TTC549 (cell line): ENCODE results near the gene LINC01488.

Source experiments
- FAIRE-seq: peaks from 2 replicates; lab custom pipeline; 2012; peaks lifted over from hg19 to GRCh38; lab: Jason Lieb, UNC

The LINC01488 gene

GRCh38 chr11:69493931-69494821 is 12.7 kb downstream of the LINC01488 start:
- no peak for FAIRE-seq

- no peak for FAIRE-seq
Observed at GRCh38 chr11:69494851-69495250, 13.4 kb downstream of the LINC01488 start.

- no peak for FAIRE-seq
Observed at GRCh38 chr11:69495441-69496201, 14.2 kb downstream of the LINC01488 start.

DNA sequence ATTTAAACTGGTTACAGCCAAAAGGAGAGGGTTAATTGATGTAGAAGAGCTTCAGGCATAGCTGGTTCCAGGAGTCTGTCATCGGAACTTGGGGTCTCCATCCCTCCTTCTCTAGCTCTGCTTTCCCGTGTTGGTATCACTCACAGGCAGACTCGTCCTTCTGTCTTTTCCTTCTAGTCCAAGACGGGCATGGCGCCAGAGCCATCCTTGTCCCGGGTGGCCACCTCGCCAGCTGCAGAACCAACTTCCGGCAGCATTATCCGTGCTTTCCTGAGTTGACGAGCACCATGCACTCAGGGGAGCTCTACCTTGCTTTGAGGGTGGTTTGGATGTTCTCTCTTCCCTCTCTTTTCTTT is 14.7 kb downstream of the LINC01488 start:
- no peak for FAIRE-seq

GRCh38 chr11:69496631-69497220 is 15.3 kb downstream of the LINC01488 start:
- no peak for FAIRE-seq

GRCh38 chr11:69497221-69497787 is 15.8 kb downstream of the LINC01488 start:
- no peak for FAIRE-seq

- FAIRE-seq: no peak
Observed at GRCh38 chr11:69498614-69499175, 17.2 kb downstream of the LINC01488 start.

- no peak for FAIRE-seq
Observed at GRCh38 chr11:69499186-69499917, 17.9 kb downstream of the LINC01488 start.

GRCh38 chr11:69499918-69500284 is 18.4 kb downstream of the LINC01488 start:
- no peak for FAIRE-seq

DNA sequence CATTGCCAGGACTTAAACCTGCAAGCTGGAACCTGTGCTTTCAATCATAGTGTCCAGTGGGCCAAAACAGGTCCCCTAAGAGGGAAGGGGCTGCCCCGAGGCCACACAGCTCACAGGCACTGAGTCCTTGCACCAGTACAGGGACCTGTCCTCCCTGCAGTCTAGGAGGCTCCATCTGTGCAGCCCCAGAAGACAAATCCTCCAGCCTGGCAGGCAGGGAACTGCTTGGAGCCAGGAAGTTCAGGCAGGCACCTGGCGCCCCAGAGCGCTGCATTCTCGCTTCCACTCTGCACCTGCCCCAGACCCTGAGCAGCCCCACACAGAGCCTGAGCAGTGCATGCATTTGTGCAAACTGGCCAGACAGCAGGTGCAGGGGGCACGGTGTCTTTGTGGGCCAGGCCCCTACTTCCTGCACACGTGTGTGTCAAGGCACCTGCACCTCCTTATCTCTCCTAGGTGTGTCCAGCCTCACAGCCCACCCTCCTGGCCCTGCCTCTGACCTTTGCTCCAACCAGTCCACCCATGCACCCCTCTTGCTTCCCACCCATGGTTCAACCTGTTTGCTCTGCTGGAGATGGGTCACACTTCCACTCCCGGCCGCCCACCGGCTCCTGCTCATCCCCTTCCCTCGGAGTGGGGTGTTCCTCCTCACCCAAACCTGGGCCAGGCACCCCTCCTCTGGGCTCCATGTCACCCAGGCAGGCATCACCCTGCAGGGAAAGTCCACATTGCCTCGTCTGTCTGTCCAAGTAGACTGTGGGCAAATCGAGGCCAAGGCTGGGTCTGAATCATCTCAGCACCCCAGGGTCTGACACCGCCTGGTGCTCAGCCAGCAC is 19.0 kb downstream of the LINC01488 start:
- no peak for FAIRE-seq

- no peak for FAIRE-seq
Observed at GRCh38 chr11:69501121-69501489, 19.6 kb downstream of the LINC01488 start.

DNA sequence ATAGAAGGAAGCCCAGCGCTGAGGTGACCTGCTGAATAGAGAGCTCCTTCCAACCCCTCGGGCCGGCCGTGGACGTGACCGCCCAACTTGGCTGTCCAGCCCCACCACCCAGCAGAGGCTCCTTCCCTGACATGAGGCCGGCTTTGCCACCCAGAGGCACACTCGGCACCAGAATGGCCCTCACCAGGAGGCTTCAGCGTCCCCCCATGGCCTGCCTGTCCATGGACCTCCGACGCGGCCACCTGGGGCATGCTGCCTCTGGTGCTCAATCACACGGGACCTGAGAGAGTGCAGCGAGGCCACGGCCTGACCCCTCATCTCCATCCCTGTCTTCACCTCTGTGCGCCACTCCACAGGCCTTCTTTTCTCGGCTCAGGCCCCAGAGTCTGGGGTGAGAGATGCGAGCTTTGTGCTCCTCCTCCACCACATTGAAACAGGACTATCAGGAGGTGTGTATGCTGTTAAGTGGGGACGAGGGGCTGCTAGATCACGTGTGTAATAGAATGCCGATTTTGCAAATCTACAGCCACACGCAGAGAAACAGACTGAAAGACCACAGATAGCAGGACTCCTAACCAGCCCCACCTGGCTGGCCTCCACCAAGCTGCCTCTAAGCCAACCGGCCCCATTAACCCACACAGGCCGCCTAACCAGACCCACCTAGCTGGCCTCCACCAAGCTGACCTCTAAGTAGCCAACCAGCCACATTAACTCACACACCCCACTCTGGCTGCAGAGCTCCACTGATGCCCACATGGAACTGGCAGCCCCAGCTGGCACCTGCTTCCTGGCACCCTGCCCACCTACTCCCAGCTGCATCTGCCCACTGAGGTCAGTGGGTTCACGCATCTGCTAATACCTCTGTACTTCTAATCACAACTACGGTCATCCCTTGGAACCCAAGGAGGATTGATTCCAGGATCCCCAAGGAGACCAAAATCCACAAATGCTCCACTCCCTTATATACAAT is 20.7 kb downstream of the LINC01488 start:
- no peak for FAIRE-seq

DNA sequence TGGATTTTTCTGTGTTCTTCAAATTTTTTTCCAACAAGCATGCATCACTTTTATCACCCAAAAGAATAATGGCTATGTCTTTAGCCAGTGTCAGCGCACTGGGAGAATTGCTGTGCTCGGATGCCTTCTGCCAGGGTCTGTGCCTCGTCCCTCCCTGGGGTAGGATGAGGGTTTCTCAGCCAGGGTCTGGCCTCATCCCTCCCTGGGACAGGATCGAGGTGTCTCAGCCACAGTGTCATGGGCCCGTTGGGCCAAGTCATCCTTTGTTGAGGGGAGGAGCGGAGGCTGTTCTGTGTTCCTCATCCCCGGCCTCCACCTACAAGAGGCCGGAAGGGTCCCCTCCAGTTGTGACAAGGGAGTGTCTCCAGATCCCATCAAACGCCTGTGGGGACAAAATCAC is 22.7 kb downstream of the LINC01488 start:
- FAIRE-seq: no peak

GRCh38 chr11:69504576-69505335 is 23.3 kb downstream of the LINC01488 start:
- FAIRE-seq: no peak

- FAIRE-seq: no peak
Observed at GRCh38 chr11:69508974-69509373, 27.5 kb downstream of the LINC01488 start.

DNA sequence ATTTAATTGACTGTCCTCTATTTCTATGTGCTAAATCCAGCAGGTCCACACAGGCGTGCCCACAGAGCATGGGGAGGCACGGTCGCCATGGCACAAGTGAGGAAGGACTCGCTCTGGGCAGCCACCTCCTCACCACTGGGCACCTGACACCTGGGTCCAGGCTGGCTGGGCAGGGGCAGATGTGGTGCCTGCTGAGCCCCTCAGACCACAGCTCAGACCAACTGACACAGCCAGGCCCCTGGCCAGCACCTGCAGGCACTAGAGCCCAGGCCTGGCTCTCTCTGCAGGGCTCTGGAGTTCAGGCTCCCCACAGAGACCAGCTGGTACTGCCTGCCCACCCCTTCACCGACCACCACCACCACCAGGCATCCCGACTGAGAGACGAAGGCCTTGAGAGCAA is 27.9 kb downstream of the LINC01488 start:
- no peak for FAIRE-seq

DNA sequence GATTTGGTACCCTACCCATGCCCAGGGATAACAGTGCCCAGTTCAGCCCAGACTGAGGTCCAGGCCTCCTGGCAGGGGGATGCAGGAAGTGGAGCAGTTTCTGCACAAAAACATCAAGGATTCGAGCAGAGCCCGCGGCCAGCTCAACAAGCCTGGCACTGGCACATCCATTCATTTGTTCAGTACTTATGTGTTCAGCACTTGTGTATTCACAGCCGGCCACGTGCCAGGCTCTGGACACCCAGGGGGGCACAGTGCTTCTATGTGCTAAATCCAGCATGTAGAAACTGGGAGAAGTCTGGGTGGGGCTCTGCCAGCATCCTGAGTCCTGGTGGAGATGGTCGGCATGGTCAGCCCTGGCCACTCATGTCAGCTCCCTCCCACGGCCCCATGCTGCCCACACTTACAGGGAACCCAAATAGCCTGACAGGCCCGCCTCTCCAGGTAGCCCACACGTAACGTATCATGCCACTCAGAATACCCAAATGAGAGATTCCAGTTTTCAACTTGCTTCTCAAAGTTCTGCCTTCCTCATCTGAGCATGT is 28.5 kb downstream of the LINC01488 start:
- no peak for FAIRE-seq

DNA sequence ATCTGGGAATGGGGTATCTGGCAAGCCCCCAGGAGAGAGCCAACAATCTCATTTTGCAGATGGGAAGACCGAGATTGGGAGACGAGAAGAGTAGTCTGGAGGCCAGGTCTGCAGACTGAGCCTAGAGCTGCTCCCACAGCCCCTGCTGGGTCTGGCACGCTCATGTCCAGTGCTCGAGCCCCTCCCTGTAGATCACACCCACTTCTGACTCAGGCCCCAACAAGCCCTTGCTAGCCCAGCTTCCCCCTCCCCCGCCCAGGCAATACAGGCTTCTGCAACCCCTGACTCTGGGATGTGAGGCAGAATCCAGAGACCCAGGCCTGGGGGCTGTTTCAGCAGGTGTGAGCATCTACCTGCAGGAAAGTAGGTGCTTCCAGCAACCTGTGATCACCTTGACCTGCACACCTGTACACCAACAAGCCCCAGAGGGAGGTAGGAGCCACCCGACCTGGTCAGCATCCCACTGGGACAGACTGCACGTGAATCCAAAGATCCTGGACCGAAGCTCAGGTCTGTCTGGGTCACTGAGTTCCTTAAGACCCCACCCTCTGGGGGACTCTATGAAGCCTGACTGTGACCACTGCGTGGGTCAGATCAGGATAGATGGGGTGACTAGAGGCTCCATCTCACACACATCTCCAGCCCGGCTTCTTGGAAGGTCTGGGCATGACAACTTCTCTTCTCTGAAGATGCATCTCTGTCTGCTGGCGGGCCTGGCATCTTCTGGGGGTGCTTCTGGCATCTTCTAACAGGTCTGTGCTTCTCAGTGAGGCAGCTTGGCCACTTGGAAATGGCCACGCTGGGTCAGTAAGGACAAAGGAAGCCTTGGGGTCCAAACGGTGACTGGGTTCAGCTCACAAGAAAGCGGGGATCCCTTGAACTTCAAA is 29.3 kb downstream of the LINC01488 start:
- FAIRE-seq: no peak
